HUES6 (cell line): ENCODE results near the gene OLFM2.
A peak's percentile ranks its signal among the peaks of the same experiment; 100 is the strongest.
"Not testable (repeated sequence)": the region's sequence is repeated elsewhere in the genome, so short reads cannot be mapped to it uniquely, and the experiment has no call there.

ENCODE experiments used
- H3K27ac ChIP-seq: 2 replicates; pipeline ENCODE4 v1.7.0; 2013; ENCODE audit warnings: low read depth, mild to moderate bottlenecking, low read length, inconsistent platforms
- H3K27me3 ChIP-seq: 2 replicates; pipeline ENCODE4 v1.6.1; 2013; ENCODE audit warnings: low read length; ENCODE audit not compliant: control insufficient read depth, insufficient read depth
- H3K36me3 ChIP-seq: 2 replicates; pipeline ENCODE4 v1.6.1; 2013; ENCODE audit warnings: low read length; ENCODE audit not compliant: control insufficient read depth, insufficient read depth
- H3K4me1 ChIP-seq: 2 replicates; pipeline ENCODE4 v1.6.1; 2013; ENCODE audit warnings: low read length; ENCODE audit not compliant: control insufficient read depth, insufficient read depth
- H3K4me3 ChIP-seq: 2 replicates; pipeline ENCODE4 v1.5.1; 2013; ENCODE audit warnings: low read depth, low read length
- H3K9ac ChIP-seq: one replicate; pipeline ENCODE4 v1.6.1; 2013; ENCODE audit warnings: mild to moderate bottlenecking, low read length
- H3K9me3 ChIP-seq: 2 replicates; pipeline ENCODE4 v1.6.1; 2013; ENCODE audit warnings: low read depth, low read length; ENCODE audit not compliant: control insufficient read depth, insufficient read depth

Gene OLFM2

GRCh38 chr19:9962623-9963290, 26.4 kb upstream of the OLFM2 start:
- H3K9me3 ChIP-seq: no peaks in the 10 kb centered on the region
- no peak overlapping the region for H3K4me3 ChIP-seq
- peaks cover 3% of the 10 kb centered on the region; the same call in 1 of the 2 replicates for H3K4me1 ChIP-seq
- H3K27ac ChIP-seq: no peak overlapping the region
- no peak overlapping the region for H3K9ac ChIP-seq
- no peaks in the 10 kb centered on the region for H3K36me3 ChIP-seq
- peaks cover 30% of the 10 kb centered on the region for H3K27me3 ChIP-seq

- H3K4me3 ChIP-seq: no peak overlapping the region
- H3K4me1 ChIP-seq: no peaks in the 10 kb centered on the region
- H3K27me3 ChIP-seq: peaks cover 13% of the 10 kb centered on the region
- no peaks in the 10 kb centered on the region for H3K36me3 ChIP-seq
- no peak overlapping the region for H3K9ac ChIP-seq
- no peak overlapping the region for H3K27ac ChIP-seq
- H3K9me3 ChIP-seq: no peaks in the 10 kb centered on the region
These were observed 24.8 kb upstream of the OLFM2 start for GRCh38 chr19:9961103-9961502.

GRCh38 chr19:9958379-9958821, 22.1 kb upstream of the OLFM2 start:
- Histone ChIP-seq H3K4me3 (no peak overlapping the region), H3K9me3 (no peaks in the 10 kb centered on the region), H3K36me3 (no peaks in the 10 kb centered on the region), H3K9ac (no peak overlapping the region), H3K27ac (no peak overlapping the region), H3K4me1 (no peaks in the 10 kb centered on the region), H3K27me3 (peaks cover 5% of the 10 kb centered on the region; the same call in 1 of the 2 replicates)

- peaks cover 7% of the 10 kb centered on the region for H3K4me1 ChIP-seq
- no peak overlapping the region for H3K9ac ChIP-seq
- H3K4me3 ChIP-seq: no peak overlapping the region
- H3K36me3 ChIP-seq: no peaks in the 10 kb centered on the region
- H3K27ac ChIP-seq: no peak overlapping the region
- H3K9me3 ChIP-seq: no peaks in the 10 kb centered on the region
- H3K27me3 ChIP-seq: peaks cover 5% of the 10 kb centered on the region; the same call in 1 of the 2 replicates
These were observed 20.6 kb upstream of the OLFM2 start for GRCh38 chr19:9956956-9957355.

DNA sequence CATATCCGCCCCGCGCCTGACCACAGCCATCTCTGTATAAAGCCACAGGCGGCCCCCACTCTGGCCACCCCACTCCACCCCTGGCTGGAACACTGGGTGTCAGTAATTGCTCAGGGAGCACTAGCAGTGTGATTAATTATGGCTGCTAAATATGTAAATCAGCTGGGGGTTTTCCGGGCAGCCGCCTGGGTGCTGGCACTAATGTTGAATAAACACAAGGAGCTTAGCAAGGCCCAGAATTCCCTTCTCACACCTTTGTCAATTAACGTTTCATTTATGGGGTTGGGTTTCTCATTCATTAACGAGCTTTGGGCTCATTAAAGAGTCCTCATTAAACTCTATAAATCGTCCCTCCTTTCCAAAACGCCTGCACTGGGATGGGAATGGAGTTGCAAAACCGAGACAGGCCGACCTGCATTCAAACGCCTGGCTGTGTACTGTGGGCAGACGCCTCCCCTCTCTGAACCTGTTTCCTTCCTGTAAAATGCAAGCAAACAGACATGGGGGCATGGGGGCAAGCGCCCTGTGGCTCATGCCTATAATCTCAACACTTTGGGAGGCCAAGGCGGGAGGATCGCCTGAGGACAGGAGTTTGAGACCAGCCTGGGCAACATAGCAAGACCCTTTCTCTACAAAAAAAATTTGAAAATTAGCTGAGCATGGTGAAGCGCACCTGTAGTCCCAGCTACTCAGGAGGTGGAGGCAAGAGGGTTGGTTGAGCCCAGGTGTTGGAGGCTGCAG, 17.7 kb upstream of the OLFM2 start:
- Histone ChIP-seq H3K27me3 (no peaks in the 10 kb centered on the region), H3K9ac (no peak overlapping the region), H3K4me1 (peaks cover 9% of the 10 kb centered on the region), H3K4me3 (no peak overlapping the region), H3K27ac (no peak overlapping the region), H3K9me3 (no peaks in the 10 kb centered on the region), H3K36me3 (no peaks in the 10 kb centered on the region)

DNA sequence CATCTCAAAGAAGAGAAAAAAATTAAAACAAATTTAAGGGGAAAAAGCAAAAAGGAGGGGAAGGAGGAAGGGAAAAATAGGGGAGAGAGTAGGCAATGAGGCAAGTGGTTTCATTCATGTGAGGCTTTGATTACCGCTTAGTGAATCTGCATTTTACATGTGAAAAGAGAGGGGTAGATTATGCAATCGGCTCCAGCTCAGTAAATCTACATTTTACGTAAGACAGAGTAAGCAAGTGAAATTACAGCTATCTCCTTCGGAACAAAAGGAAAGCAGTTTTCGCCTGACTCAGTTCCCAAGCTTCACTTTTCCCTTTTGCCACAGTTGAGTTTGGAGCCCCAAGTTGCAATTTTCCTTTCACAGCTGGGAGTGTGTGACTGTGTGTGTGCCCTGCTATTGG, 16.0 kb upstream of the OLFM2 start:
- H3K9ac ChIP-seq: peak overlapping the region; percentile 27
- peak overlapping the region; percentile 17; the same call in 1 of the 2 replicates for H3K27ac ChIP-seq
- no peaks in the 10 kb centered on the region for H3K36me3 ChIP-seq
- H3K4me1 ChIP-seq: peaks cover 13% of the 10 kb centered on the region
- H3K4me3 ChIP-seq: peak overlapping the region; percentile 25; the same call in 1 of the 2 replicates
- H3K27me3 ChIP-seq: no peaks in the 10 kb centered on the region
- no peaks in the 10 kb centered on the region for H3K9me3 ChIP-seq

- Histone ChIP-seq H3K4me3 (no peak overlapping the region), H3K27me3 (no peaks in the 10 kb centered on the region), H3K9ac (no peak overlapping the region)
These were observed 11.1 kb upstream of the OLFM2 start for GRCh38 chr19:9947441-9947840.

GRCh38 chr19:9946528-9947125, 10.3 kb upstream of the OLFM2 start:
- H3K9me3 ChIP-seq, H3K27me3 ChIP-seq, H3K9ac ChIP-seq, H3K4me3 ChIP-seq, H3K27ac ChIP-seq, H3K36me3 ChIP-seq: not testable (repeated sequence)
- peaks cover 15% of the 10 kb centered on the region for H3K4me1 ChIP-seq

More at GRCh38 chr19:9947441-9947840, 11.1 kb upstream of the OLFM2 start:
- Histone ChIP-seq H3K27ac (no peak overlapping the region), H3K36me3 (no peaks in the 10 kb centered on the region), H3K9me3 (peaks cover under 1% of the 10 kb centered on the region; the same call in 1 of the 2 replicates), H3K4me1 (peaks cover 21% of the 10 kb centered on the region)

DNA sequence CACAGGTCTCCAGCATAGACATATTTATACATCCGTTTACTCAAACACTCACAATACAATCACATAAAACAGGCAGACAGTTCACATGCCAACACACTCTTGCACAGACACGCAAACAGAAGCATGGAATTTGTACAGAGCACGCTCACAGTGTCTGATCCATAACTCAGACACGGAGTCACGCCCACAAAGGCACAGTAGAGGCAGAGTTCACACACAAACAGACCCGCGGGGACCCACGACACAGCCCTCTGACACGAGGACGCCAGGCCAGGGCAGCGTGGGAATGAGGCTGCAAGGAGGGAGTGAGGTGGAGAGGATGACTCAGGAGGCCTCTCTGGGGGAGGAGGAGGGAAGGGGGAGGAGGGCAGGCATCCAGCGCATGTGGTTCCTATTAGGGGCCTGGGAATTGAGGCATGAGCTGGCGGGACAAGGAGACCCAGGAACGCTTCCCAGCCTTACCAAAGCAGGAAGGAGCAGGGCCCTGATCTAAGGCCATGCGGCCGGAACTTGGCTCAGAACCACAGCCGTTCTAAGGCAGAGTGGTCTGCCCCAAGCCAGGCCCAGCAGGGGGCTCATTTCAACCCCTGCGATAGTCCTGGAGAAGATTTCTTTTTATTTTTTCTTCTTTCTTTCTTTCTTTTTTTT, 9.1 kb upstream of the OLFM2 start:
- Histone ChIP-seq H3K9me3 (peaks cover 10% of the 10 kb centered on the region), H3K27me3 (no peaks in the 10 kb centered on the region; the same call in 1 of the 2 replicates), H3K4me1 (peaks cover 15% of the 10 kb centered on the region), H3K9ac (peak overlapping the region; percentile 9), H3K4me3 (no peak overlapping the region), H3K27ac (no peak overlapping the region), H3K36me3 (no peaks in the 10 kb centered on the region)

DNA sequence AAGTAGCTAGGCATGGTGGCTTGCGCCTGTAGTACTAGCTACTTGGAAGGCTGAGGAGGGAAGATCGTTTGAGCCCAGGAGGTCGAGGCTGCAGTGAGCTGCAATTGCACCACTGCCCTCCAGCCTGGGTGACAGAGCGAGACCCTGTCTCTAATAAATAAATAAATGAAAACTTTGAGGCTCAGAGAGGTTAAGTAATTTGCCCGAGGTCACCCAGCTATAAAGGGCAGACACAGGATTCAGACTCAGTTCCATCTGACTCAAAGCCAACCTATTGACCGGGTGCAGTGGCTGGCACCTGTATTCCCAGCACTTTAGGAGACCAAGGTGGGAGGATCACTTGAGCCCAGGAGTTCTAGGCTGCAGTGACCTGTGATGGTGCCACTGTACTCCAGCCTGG, 7.4 kb upstream of the OLFM2 start:
- no peaks in the 10 kb centered on the region for H3K36me3 ChIP-seq
- peaks cover 13% of the 10 kb centered on the region for H3K4me1 ChIP-seq
- no peak overlapping the region for H3K4me3 ChIP-seq
- peaks cover 10% of the 10 kb centered on the region for H3K9me3 ChIP-seq
- H3K27me3 ChIP-seq: no peaks in the 10 kb centered on the region; the same call in 1 of the 2 replicates
- no peak overlapping the region for H3K27ac ChIP-seq
- H3K9ac ChIP-seq: no peak overlapping the region
